Heart left ventricle (tissue), 16 donors: ENCODE results near the gene PTGDR2. TPM values are rescaled to one million over a fixed set of nuclear protein-coding genes. Genes with fewer than 3 reads are reported as not detected.

Source experiments
- ATAC-seq, 4 donors: fragments of 200-7000 bp; cut with Tn5 transposase; one replicate each; pipeline ENCODE4 v1.9.1; 2020 to 2022; ENCODE audit warnings: moderate library complexity in 4 of 4, mild to moderate bottlenecking in 3 of 4, moderate number of reproducible peaks in 1 of 4
- DNase-seq, 5 donors: peaks; one replicate each; pipeline ENCODE4 v3.0.0-alpha.2; 2020
- H3K27ac ChIP-seq, 12 donors: fragments of 200-600 bp; sonication (generic) in 4 of 12; one replicate each; pipeline versions ENCODE4 v1.5.0 to v1.8.0; 2016 to 2022; ENCODE audit warnings: mild to moderate bottlenecking in 2 of 12
- H3K27me3 ChIP-seq, 9 donors: fragments of 200-600 bp; sonication (generic) in 2 of 9; one replicate each; pipeline versions ENCODE4 v1.5.1 to v1.8.0; 2016 to 2022; ENCODE audit warnings: mild to moderate bottlenecking in 3 of 9
- H3K36me3 ChIP-seq, 9 donors: fragments of 200-600 bp; sonication (generic) in 2 of 9; one replicate each; pipeline versions ENCODE4 v1.5.0 to v1.8.0; 2018 to 2022; ENCODE audit warnings: mild to moderate bottlenecking in 2 of 9
- H3K4me1 ChIP-seq, 12 donors: fragments of 200-600 bp; sonication (generic) in 4 of 12; one replicate each; pipeline versions ENCODE4 v1.5.0 to v1.8.0; 2016 to 2022; ENCODE audit warnings: mild to moderate bottlenecking in 3 of 12
- H3K4me3 ChIP-seq, 12 donors: fragments of 200-600 bp; sonication (generic) in 4 of 12; one replicate each; pipeline versions ENCODE4 v1.5.0 to v1.8.0; 2017 to 2022; ENCODE audit warnings: mild to moderate bottlenecking in 9 of 12, moderate library complexity in 4 of 12
- H3K9me3 ChIP-seq, 12 donors: fragments of 200-600 bp; sonication (generic) in 4 of 12; one replicate each; pipeline versions ENCODE4 v1.5.0 to v1.8.0; 2016 to 2022; ENCODE audit warnings: mild to moderate bottlenecking in 1 of 12
- POLR2A ChIP-seq, 2 donors: fragments of 450-650 bp; IDR thresholded peaks; one replicate each; pipeline ENCODE4 v1.6.1; 2017; ENCODE audit warnings: antibody characterized with exemption in 2 of 2, mild to moderate bottlenecking in 2 of 2, moderate library complexity in 2 of 2
- WGBS, 4 donors: extraction: QIAGEN DNeasy Blood & Tissue Kit in 2 of 4; methylation state at CpG; one replicate each; pipeline versions ENCODE4 v1.1.5 to v1.1.7; 2013 to 2018; 5-methylcytosine and 5-hydroxymethylcytosine counted together
- intact Hi-C, 10 donors: fragments of 100-400 bp; cut with DNase I; formaldehyde crosslinking; loops; one replicate each; pipeline versions ENCODE4 v1.11.1 to v1.14.2; 2022
- polyA plus RNA-seq, 2 donors: library from polyadenylated mRNA; stranded (reverse); fragments of 200-250 nt; gene quantifications; one replicate each; pipeline ENCODE4 v1.2.3, GENCODE V29; 2013
- total RNA-seq, 9 donors: library from RNA; depleted of rRNA in 2 of 9; stranded (reverse); fragments of >200 nt in 2 of 9; fragmentation: NEBNext Ultra II Directional in 3 of 9; extraction: Animal tissue kit (Norgen Biotek cat#: 25700) in 3 of 9; gene quantifications; one replicate each; pipeline versions ENCODE4 v1.1.0 to v1.2.4, GENCODE V29; 2016 to 2023
- TF ChIP-seq, protein P1 (sequence below), 12 donors: fragments of 200-600 bp; sonication (generic) in 4 of 12; IDR thresholded peaks; one replicate each; pipeline versions ENCODE4 v1.5.0 to v1.8.0; 2018 to 2022; ENCODE audit warnings: antibody characterized with exemption in 12 of 12, mild to moderate bottlenecking in 5 of 12
- donor health status: ischemic (EF 13 %, LVEDD 7.1; RV severe dilation, severe dysfunction).
- donor health status: healthy with polysubstance abuse.
- donor health status: DM: no; HTN: yes; CAD: no.
- donor health status: DM: no; HTN: no; CAD: no.
- donor health status: ischemic (EF 25% LVEDD 6.9; RV normal size, moderate dysfunction).
- donor health status: ischemic (EF 25% LVEDD 5.7; RV mildly dilated, moderate dysfunction).
- donor health status: healthy.
- donor health status: DM: yes; HTN: yes; CAD: no.
- donor health status: ischemic (EF 35%, LVEDD 5.7; RV mildly dilated, moderate dysfunction).
- donor health status: nonischemic (EF 11% LVEDD 7.7; RV severe dilation, severe dysfunction).
- donor health status: DM: yes; HTN: yes; CAD: no.
- donor health status: PGD.
- donor health status: ischemic (EF 29% LVEDD 5.4; RV normal size, mild dysfunction).
- donor health status: nonischemic (EF 23%, LVEDD 6.1; RV moderate dilation, normal function).

Gene PTGDR2
- total and polyA plus RNA-seq, 11 donors = 0.61 to 7.9 (median 1.4) TPM

DNA sequence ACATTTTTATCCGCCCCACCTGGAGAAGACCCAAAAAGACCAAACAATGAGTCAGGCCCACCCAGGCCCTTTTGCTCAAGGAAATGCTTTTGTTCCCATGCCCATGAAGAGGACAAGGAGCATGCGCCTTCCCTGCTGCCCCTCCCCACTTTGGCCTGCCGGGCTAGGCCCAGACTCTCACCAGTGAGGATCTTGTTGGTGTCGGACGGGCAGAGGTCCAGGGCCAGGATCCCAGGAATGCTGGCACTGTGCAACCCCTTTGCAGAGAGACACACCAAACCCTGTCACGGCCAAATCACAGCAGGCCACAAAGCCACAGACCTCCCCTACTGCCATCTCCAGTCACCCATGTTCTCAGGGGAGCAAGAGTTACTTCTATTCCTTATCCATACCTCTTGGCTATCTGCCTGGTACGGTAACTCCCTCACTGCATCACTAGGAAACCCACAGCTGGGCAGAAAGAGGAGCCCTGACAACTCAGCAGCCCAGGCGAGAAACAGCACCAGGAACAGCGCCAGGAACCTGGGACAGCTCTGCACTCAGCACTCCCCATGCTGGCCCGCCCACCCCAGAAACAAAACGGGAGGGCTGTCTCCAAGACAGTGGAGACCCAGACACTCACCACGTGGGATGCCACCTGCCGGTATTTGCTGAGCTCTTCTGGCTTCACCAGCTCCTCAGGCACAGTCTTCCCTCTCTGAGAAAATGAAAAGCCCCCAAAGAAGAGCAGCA, 45.1 kb upstream of the PTGDR2 start:
- Histone ChIP-seq H3K36me3 (peaks cover 4 to 85% (median 78%) of the 10 kb centered on the region in 9 donors), H3K9me3 (no peaks in the 10 kb centered on the region), H3K27me3 (no peaks in the 10 kb centered on the region), H3K27ac (no peak overlapping the region), H3K4me3 (no peak overlapping the region), H3K4me1 (peaks cover 8 to 31% (median 20%) of the 10 kb centered on the region in 12 donors)
- DNase-seq (no peak), ATAC-seq (peak; percentile 6 to 56 (median 26))
- intact Hi-C loops = loop anchor here in 1 of 10 donors (5.0 to 10.0 kb wide), 2 partner anchors 129 to 234 kb away; no protein-coding TSS in a partner anchor
- TF ChIP-seq, protein P1, sequence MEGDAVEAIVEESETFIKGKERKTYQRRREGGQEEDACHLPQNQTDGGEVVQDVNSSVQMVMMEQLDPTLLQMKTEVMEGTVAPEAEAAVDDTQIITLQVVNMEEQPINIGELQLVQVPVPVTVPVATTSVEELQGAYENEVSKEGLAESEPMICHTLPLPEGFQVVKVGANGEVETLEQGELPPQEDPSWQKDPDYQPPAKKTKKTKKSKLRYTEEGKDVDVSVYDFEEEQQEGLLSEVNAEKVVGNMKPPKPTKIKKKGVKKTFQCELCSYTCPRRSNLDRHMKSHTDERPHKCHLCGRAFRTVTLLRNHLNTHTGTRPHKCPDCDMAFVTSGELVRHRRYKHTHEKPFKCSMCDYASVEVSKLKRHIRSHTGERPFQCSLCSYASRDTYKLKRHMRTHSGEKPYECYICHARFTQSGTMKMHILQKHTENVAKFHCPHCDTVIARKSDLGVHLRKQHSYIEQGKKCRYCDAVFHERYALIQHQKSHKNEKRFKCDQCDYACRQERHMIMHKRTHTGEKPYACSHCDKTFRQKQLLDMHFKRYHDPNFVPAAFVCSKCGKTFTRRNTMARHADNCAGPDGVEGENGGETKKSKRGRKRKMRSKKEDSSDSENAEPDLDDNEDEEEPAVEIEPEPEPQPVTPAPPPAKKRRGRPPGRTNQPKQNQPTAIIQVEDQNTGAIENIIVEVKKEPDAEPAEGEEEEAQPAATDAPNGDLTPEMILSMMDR (IDR thresholded peaks at IDR 0.05) = no peak
- no peak for TF ChIP-seq POLR2A (IDR thresholded peaks at IDR 0.05)
- 63 to 76% (median 72%) methylated on average over 9 to 13 of the region's 13 CpGs for WGBS, 4 donors

DNA sequence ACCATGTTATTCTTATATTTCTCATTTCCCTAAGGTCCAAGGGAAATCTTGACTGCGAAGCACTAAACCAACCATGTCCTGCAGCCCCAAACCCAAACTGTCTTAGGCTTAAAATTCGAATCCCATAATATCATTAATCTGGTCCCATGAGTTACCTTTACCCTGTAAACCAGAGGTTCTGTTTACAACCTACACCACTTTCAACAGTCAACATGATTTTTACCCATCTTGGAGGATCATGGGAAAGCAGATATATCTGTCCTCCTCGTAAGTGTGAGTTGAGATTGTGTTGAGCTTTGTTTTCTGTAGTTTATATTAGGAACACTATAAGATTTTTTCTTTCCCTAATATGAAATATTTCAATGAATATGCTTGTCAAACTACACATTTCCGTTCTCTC, 44.2 kb upstream of the PTGDR2 start:
- no peak overlapping the region for H3K4me3 ChIP-seq
- H3K4me1 ChIP-seq = peaks cover 2 to 22% (median 11%) of the 10 kb centered on the region in 12 donors
- WGBS, 4 donors = 65 to 78% (median 71%) methylated on average over 4 of the region's 4 CpGs
- DNase-seq (no peak), ATAC-seq (no peak)
- intact Hi-C loops = loop anchor here (1.0 to 10.0 kb wide), 7 partner anchors 68 to 235 kb away; no protein-coding TSS in a partner anchor
- H3K36me3 ChIP-seq = peaks cover 4 to 94% (median 87%) of the 10 kb centered on the region in 9 donors
- H3K27ac ChIP-seq = no peak overlapping the region
- no peaks in the 10 kb centered on the region for H3K9me3 ChIP-seq
- H3K27me3 ChIP-seq = no peaks in the 10 kb centered on the region
- TF ChIP-seq, protein P1 (IDR thresholded peaks at IDR 0.05) = no peak
- no peak for TF ChIP-seq POLR2A (IDR thresholded peaks at IDR 0.05)

DNA sequence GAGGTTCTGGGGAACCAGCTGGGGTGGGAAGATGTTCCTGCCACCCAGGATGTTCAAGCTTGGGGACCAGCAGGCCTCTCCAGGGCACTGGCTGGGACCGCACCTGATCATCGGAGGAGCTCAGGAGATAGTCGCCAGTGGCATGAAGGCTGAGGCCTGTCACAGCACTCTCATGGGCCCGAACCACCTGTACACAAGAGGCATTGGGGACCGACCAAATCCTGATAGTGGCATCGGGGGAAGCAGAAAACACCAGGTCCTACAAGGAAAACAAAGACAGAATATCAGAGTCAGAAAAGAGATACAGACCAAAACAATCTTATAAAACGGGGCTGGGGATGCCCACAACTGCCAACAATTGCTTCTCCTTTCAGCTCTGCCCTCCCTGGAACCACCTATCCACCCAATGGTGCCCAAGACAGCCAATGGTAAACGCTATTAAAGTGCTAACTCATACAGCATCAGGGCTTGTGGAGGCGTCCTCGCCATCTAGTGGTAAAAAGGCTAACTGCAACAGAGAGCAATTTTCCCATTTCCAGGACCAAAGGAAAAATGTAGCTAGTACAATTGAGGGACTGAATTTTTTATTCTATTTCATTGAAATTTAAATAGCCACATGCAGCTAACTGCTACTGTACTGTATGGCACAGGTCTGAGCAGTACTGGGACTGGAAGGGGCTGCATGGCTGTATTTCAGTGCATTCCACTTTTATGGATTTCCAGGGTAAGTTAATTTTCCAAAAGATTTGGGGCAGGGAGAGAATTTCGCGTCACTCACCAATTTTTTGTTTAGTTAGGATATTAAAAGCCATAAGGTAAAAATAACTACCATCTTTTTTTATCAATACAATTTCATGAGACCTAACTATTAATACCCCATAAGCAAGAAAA, 43.5 kb upstream of the PTGDR2 start:
- Histone ChIP-seq H3K27me3 (no peaks in the 10 kb centered on the region), H3K9me3 (no peaks in the 10 kb centered on the region), H3K27ac (no peak overlapping the region), H3K4me3 (no peak overlapping the region), H3K4me1 (peaks cover 0 to 15% (median 5%) of the 10 kb centered on the region in 12 donors), H3K36me3 (peaks cover 4 to 100% (median 94%) of the 10 kb centered on the region in 9 donors)
- 55 to 61% (median 58%) methylated on average over 12 of the region's 12 CpGs for WGBS, 4 donors
- intact Hi-C loops = loop anchor here (1.0 to 5.0 kb wide), 6 partner anchors 67 to 127 kb away; no protein-coding TSS in a partner anchor
- ATAC-seq (peak in 3 of 4 donors; percentile 69 to 70 (median 70)), DNase-seq (no peak)
- TF ChIP-seq POLR2A (IDR thresholded peaks at IDR 0.05) = no peak
- TF ChIP-seq, protein P1 (IDR thresholded peaks at IDR 0.05) = peak; percentile 90 to 98 (median 94)
